A549 treated with CpdA at 1 μM for 4 hours (cell line): Measurements from ENCODE around the gene ZNF835. TPM values are rescaled to one million over a fixed set of nuclear protein-coding genes. Genes with fewer than 3 reads are reported as not detected.

Experiments used
- total RNA-seq: library from RNA; stranded (reverse); fragments of 200-300 nt; extraction: Qiagen RNA extraction; gene quantifications from 5 replicates; pipeline ENCODE4 v1.2.3, GENCODE V29; 2022; ENCODE audit warnings: low read depth

The ZNF835 gene
- total RNA-seq, result not detected in 5 replicates

GRCh38 chr19:56671613-56671994 lies at the start of gene ZNF835:
Gene ZNF835 (minus strand): TSS chr19:56671757. CDS start chr19:56665198, 6,559 bp downstream.

GRCh38 chr19:56642711-56643459 lies 28.7 kb downstream of the ZNF835 start, which contains the start of gene SMIM17:
Gene SMIM17 (plus strand): TSS chr19:56643159. CDS start chr19:56645668, 2,509 bp downstream.

Other genes with a start within 250 kb of the ZNF835 start
- not detected in 5 replicates for gene ZNF667, start 194.4 kb downstream of the ZNF835 start, total RNA-seq
- 0.02 to 0.05 TPM (median 0.03 TPM) in 4 of 5 replicates, not detected in the other for gene ZNF471, start 163.9 kb downstream of the ZNF835 start, total RNA-seq
- 2.8 to 4.4 TPM (median 3.5 TPM) in 5 replicates for gene ZFP28, start 132.8 kb downstream of the ZNF835 start, total RNA-seq
- 1.4 to 1.8 TPM (median 1.6 TPM) in 5 replicates for gene ZNF470, start 104.3 kb downstream of the ZNF835 start, total RNA-seq
- 8.3 to 12.5 TPM (median 10.9 TPM) in 5 replicates for gene ZNF71, start 76.5 kb downstream of the ZNF835 start, total RNA-seq
- 0.05 TPM in 1 of 5 replicates, not detected in the others for gene SMIM17, start 28.6 kb downstream of the ZNF835 start, total RNA-seq
- gene PEG3, start 169.0 kb upstream of the ZNF835 start, total RNA-seq, result not detected in 5 replicates
- not detected in 5 replicates for gene ZIM2, start 169.0 kb upstream of the ZNF835 start, total RNA-seq